SK-N-SH treated with all-trans-retinoic acid at 6 μM for 48 hours (cell line): ENCODE measurements around the gene TBXAS1.

Experiments
- ARNTL ChIP-seq: fragments of 450-650 bp; formaldehyde crosslinking; IDR thresholded peaks from 2 replicates; pipeline ENCODE4 v1.5.0; 2020; ENCODE audit warnings: low read depth, mild to moderate bottlenecking, moderate library complexity, borderline replicate concordance
- RARB ChIP-seq: fragments of 250-450 bp; sonication (Bioruptor Pico); IDR thresholded peaks from 2 replicates; pipeline ENCODE4 v1.8.0; 2021; ENCODE audit warnings: mild to moderate bottlenecking, moderate library complexity
- ZC3H10 ChIP-seq: fragments of 250-450 bp; sonication (Bioruptor Pico); IDR thresholded peaks from 2 replicates; pipeline ENCODE4 v1.5.1; 2021; ENCODE audit warnings: mild to moderate bottlenecking, moderate library complexity
- ZFP3 ChIP-seq: fragments of 250-450 bp; sonication (Bioruptor Pico); IDR thresholded peaks from 2 replicates; pipeline ENCODE4 v1.5.0; 2020; ENCODE audit warnings: mild to moderate bottlenecking, moderate library complexity
- ZFP30 ChIP-seq: fragments of 450-650 bp; formaldehyde crosslinking; IDR thresholded peaks from 2 replicates; pipeline ENCODE4 v1.5.0; 2022; ENCODE audit warnings: mild to moderate bottlenecking, moderate library complexity
- ZNF8 ChIP-seq: fragments of 450-650 bp; formaldehyde crosslinking; IDR thresholded peaks from 2 replicates; pipeline ENCODE4 v1.5.0; 2020; ENCODE audit warnings: mild to moderate bottlenecking, moderate library complexity
- TF ChIP-seq, protein P1 (sequence below): fragments of 250-450 bp; sonication (Bioruptor Pico); IDR thresholded peaks from 2 replicates; pipeline ENCODE4 v1.5.0; 2020; ENCODE audit warnings: mild to moderate bottlenecking, moderate library complexity
- TF ChIP-seq, protein P2 (sequence below): fragments of 250-450 bp; sonication (Bioruptor Pico); IDR thresholded peaks from 2 replicates; pipeline ENCODE4 v1.8.0; 2020; ENCODE audit warnings: mild to moderate bottlenecking, moderate library complexity, borderline replicate concordance
- TF ChIP-seq, protein P3 (sequence below): fragments of 250-450 bp; sonication (Bioruptor Pico); IDR thresholded peaks from 2 replicates; pipeline ENCODE4 v1.5.1; 2020; ENCODE audit warnings: low read depth, mild to moderate bottlenecking, moderate library complexity
- TF ChIP-seq, protein P4 (sequence below): fragments of 250-450 bp; sonication (Bioruptor Pico); IDR thresholded peaks from 2 replicates; pipeline ENCODE4 v1.8.0; 2021; ENCODE audit warnings: low read depth, mild to moderate bottlenecking, moderate library complexity, borderline replicate concordance

DNA sequence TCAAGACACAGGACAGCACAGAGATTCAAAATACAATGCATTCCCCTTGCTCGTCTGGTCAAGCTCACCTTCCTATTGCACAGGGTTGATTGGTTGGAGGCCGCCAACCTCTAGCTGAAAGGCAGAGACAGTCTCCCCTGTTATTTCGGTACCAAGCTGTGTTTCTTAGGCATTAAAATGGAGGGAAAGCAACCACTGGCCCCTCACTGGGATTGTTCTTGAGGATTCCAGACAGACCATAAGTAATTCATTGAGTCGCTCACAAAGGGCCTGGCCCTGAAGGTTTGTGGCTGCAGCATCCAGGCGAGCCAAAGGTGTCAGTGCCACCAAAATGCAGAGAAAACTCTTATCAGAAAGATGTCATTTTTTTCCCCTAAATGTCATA is 152.4 kb downstream of the TBXAS1 start:
- no peak for TF ChIP-seq ZFP3 (CRISPR knock-in tag)
- TF ChIP-seq, protein P1, sequence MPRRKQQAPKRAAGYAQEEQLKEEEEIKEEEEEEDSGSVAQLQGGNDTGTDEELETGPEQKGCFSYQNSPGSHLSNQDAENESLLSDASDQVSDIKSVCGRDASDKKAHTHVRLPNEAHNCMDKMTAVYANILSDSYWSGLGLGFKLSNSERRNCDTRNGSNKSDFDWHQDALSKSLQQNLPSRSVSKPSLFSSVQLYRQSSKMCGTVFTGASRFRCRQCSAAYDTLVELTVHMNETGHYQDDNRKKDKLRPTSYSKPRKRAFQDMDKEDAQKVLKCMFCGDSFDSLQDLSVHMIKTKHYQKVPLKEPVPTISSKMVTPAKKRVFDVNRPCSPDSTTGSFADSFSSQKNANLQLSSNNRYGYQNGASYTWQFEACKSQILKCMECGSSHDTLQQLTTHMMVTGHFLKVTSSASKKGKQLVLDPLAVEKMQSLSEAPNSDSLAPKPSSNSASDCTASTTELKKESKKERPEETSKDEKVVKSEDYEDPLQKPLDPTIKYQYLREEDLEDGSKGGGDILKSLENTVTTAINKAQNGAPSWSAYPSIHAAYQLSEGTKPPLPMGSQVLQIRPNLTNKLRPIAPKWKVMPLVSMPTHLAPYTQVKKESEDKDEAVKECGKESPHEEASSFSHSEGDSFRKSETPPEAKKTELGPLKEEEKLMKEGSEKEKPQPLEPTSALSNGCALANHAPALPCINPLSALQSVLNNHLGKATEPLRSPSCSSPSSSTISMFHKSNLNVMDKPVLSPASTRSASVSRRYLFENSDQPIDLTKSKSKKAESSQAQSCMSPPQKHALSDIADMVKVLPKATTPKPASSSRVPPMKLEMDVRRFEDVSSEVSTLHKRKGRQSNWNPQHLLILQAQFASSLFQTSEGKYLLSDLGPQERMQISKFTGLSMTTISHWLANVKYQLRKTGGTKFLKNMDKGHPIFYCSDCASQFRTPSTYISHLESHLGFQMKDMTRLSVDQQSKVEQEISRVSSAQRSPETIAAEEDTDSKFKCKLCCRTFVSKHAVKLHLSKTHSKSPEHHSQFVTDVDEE (CRISPR knock-in tag) = no peak
- no peak for TF ChIP-seq RARB
- TF ChIP-seq, protein P2, sequence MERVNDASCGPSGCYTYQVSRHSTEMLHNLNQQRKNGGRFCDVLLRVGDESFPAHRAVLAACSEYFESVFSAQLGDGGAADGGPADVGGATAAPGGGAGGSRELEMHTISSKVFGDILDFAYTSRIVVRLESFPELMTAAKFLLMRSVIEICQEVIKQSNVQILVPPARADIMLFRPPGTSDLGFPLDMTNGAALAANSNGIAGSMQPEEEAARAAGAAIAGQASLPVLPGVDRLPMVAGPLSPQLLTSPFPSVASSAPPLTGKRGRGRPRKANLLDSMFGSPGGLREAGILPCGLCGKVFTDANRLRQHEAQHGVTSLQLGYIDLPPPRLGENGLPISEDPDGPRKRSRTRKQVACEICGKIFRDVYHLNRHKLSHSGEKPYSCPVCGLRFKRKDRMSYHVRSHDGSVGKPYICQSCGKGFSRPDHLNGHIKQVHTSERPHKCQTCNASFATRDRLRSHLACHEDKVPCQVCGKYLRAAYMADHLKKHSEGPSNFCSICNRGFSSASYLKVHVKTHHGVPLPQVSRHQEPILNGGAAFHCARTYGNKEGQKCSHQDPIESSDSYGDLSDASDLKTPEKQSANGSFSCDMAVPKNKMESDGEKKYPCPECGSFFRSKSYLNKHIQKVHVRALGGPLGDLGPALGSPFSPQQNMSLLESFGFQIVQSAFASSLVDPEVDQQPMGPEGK = no peak
- TF ChIP-seq, protein P3, sequence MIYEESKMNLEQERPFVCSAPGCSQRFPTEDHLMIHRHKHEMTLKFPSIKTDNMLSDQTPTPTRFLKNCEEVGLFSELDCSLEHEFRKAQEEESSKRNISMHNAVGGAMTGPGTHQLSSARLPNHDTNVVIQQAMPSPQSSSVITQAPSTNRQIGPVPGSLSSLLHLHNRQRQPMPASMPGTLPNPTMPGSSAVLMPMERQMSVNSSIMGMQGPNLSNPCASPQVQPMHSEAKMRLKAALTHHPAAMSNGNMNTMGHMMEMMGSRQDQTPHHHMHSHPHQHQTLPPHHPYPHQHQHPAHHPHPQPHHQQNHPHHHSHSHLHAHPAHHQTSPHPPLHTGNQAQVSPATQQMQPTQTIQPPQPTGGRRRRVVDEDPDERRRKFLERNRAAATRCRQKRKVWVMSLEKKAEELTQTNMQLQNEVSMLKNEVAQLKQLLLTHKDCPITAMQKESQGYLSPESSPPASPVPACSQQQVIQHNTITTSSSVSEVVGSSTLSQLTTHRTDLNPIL (CRISPR knock-in tag) = no peak
- no peak for TF ChIP-seq ZNF8 (CRISPR knock-in tag)
- TF ChIP-seq, protein P4, sequence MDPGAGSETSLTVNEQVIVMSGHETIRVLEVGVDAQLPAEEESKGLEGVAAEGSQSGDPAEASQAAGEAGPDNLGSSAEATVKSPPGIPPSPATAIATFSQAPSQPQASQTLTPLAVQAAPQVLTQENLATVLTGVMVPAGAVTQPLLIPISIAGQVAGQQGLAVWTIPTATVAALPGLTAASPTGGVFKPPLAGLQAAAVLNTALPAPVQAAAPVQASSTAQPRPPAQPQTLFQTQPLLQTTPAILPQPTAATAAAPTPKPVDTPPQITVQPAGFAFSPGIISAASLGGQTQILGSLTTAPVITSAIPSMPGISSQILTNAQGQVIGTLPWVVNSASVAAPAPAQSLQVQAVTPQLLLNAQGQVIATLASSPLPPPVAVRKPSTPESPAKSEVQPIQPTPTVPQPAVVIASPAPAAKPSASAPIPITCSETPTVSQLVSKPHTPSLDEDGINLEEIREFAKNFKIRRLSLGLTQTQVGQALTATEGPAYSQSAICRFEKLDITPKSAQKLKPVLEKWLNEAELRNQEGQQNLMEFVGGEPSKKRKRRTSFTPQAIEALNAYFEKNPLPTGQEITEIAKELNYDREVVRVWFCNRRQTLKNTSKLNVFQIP = no peak
- TF ChIP-seq ZFP30 (CRISPR knock-in tag) = no peak
- TF ChIP-seq ARNTL = no peak
- TF ChIP-seq ZC3H10 (CRISPR knock-in tag) = no peak
